HEK293 (cell line): ENCODE data around the gene PARP15.
A peak's percentile ranks its signal among the peaks of the same experiment; 100 is the strongest.

Experiments
- CTCF ChIA-PET: fragments of 350-600 bp; formaldehyde crosslinking; extraction: SDS; loops from one replicate; lab custom pipeline; 2021; ENCODE audit warnings: antibody characterized with exemption; lab: Yijun Ruan, JAX
- POLR2A ChIA-PET: fragments of 300-600 bp; formaldehyde crosslinking; extraction: SDS; loops from one replicate; lab custom pipeline; 2020; ENCODE audit warnings: antibody characterized with exemption, inconsistent platforms; lab: Yijun Ruan, JAX
- H3K27ac ChIP-seq: fragments of 200-500 bp; sonication (Bioruptor generic); 2 replicates; pipeline ENCODE4 v1.5.1; 2014; ENCODE audit warnings: low read depth, low read length, control low read depth, inconsistent platforms; ENCODE audit errors: extremely low read depth
- H3K36me3 ChIP-seq, 2 experiments: fragments of 200-500 bp in 1 of 2; sonication (Bioruptor generic) in 1 of 2; 1 replicate in 1 of 2; 2 replicates in 1 of 2; pipeline ENCODE4 v1.5.1; 2014 to 2017; ENCODE audit warnings: inconsistent platforms in 2 of 2, low read length in 2 of 2; ENCODE audit not compliant: control insufficient read depth in 2 of 2, insufficient read depth in 1 of 2
- H3K4me1 ChIP-seq: fragments of 200-500 bp; sonication (Bioruptor generic); 2 replicates; pipeline ENCODE4 v1.5.1; 2014; ENCODE audit warnings: mild to moderate bottlenecking, low read length, inconsistent platforms; ENCODE audit not compliant: control insufficient read depth, insufficient read depth
- H3K4me3 ChIP-seq: 2 replicates; pipeline ENCODE4 v1.5.1; 2011; ENCODE audit warnings: low read depth, mild to moderate bottlenecking, control low read depth, low read length, moderate library complexity
- H3K9me3 ChIP-seq: fragments of 200-500 bp; sonication (Bioruptor generic); 2 replicates; pipeline ENCODE4 v1.5.1; 2014; ENCODE audit warnings: low read depth, low read length, inconsistent platforms; ENCODE audit not compliant: control insufficient read depth, insufficient read depth
- CTCF ChIP-seq: fragments of 450-650 bp; formaldehyde crosslinking; IDR thresholded peaks from 2 replicates; pipeline ENCODE4 v1.5.1; 2016; ENCODE audit warnings: missing biosample characterization, missing genetic modification characterization
- GLIS2 ChIP-seq: fragments of 450-650 bp; formaldehyde crosslinking; IDR thresholded peaks from 2 replicates; pipeline ENCODE4 v1.5.1; 2016; ENCODE audit warnings: missing biosample characterization, missing genetic modification characterization
- SETDB1 ChIP-seq: IDR thresholded peaks from one replicate; pipeline ENCODE4 v1.6.1; 2017; ENCODE audit warnings: mild to moderate bottlenecking, low read length, moderate library complexity, mixed read lengths; ENCODE audit not compliant: insufficient read length
- SP7 ChIP-seq: fragments of 450-650 bp; formaldehyde crosslinking; IDR thresholded peaks from 2 replicates; pipeline ENCODE4 v1.5.1; 2016; ENCODE audit warnings: missing biosample characterization, missing genetic modification characterization
- ZBTB26 ChIP-seq: fragments of 450-650 bp; formaldehyde crosslinking; optimal IDR thresholded peaks from 2 replicates; pipeline ENCODE3; 2016; ENCODE audit warnings: missing biosample characterization, mild to moderate bottlenecking, missing genetic modification characterization
- ZNF138 ChIP-seq: fragments of 450-650 bp; formaldehyde crosslinking; IDR thresholded peaks from 2 replicates; pipeline ENCODE4 v1.5.1; 2016; ENCODE audit warnings: missing biosample characterization, missing genetic modification characterization, borderline replicate concordance
- ZNF19 ChIP-seq: fragments of 450-650 bp; formaldehyde crosslinking; IDR thresholded peaks from 2 replicates; pipeline ENCODE4; 2016; ENCODE audit warnings: missing biosample characterization, missing genetic modification characterization, low read depth
- ZNF354C ChIP-seq: fragments of 450-650 bp; formaldehyde crosslinking; IDR thresholded peaks from 2 replicates; pipeline ENCODE4 v1.5.1; 2016; ENCODE audit warnings: missing biosample characterization, missing genetic modification characterization, low read depth, borderline replicate concordance
- ZNF530 ChIP-seq: fragments of 450-650 bp; formaldehyde crosslinking; IDR thresholded peaks from 2 replicates; pipeline ENCODE4 v1.5.1; 2016; ENCODE audit warnings: low read depth, missing biosample characterization, missing genetic modification characterization
- ZNF692 ChIP-seq: fragments of 450-650 bp; formaldehyde crosslinking; IDR thresholded peaks from 2 replicates; pipeline ENCODE4 v1.5.1; 2016; ENCODE audit warnings: missing biosample characterization, missing genetic modification characterization
- ZNF837 ChIP-seq: fragments of 450-650 bp; formaldehyde crosslinking; IDR thresholded peaks from 2 replicates; pipeline ENCODE4 v1.5.1; 2016; ENCODE audit warnings: missing biosample characterization, missing genetic modification characterization
- ZSCAN30 ChIP-seq: fragments of 450-650 bp; IDR thresholded peaks from 2 replicates; pipeline ENCODE4 v1.5.1; 2018; ENCODE audit warnings: missing biosample characterization, mild to moderate bottlenecking, missing genetic modification characterization, moderate library complexity

Gene PARP15

DNA sequence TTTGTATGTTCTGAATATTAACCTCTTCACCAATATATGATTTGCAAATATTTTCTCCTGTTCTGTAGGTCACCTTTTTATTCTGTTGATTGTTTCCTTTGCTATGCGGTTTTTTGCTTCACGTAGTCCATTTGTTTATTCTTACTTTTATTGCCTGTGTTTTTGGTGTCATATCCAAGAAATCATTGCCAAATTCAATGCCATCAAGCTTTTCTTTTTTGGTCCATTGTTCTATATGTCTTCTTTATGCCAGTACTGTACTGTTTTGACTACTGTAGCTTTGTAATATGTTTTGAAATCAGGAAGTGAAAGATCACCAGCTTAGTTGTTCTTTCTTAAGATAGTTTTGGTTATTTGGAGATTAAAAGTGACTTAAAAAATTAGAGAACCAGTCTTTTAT lies 4.2 kb downstream of the PARP15 start:
- ChIA-PET CTCF (interaction anchor here (0.5 to 0.6 kb wide), 2 partner anchors 13 to 613 kb away, joined by 3 to 5 read pairs; no protein-coding TSS in a partner anchor), POLR2A (no interaction called here)
- peak; percentile 6 for TF ChIP-seq SETDB1
- no peak for TF ChIP-seq SP7 (tag by site-specific recombination)
- Histone ChIP-seq H3K4me3 (no peak overlapping the region), H3K27ac (no peak overlapping the region), H3K4me1 (no peaks in the 10 kb centered on the region), H3K36me3 (no peaks in the 10 kb centered on the region), H3K9me3 (no peaks in the 10 kb centered on the region)

DNA sequence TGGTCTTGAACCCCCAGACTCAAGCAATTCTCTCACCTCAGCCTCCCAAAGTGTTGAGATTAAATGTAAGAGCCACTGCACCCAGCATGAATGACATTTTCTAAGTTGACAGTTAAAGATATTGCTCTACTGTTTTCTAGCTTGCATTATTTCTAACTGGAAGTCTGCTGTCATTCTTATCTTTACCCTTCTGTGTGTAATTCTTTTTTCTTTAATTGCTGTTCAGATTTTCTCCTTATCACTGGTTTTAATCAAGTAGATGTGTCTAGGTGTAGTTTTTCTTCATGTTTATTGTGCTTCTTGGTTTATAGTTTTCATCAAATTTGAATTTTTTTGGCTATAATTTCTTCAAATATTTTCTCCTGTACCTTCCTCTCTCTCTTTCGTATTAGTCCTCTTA lies 4.9 kb downstream of the PARP15 start:
- no peaks in the 10 kb centered on the region for H3K9me3 ChIP-seq
- POLR2A ChIA-PET: interaction anchor here (0.5 kb wide), 1 partner anchor 24 kb away, joined by 3 read pairs; no protein-coding TSS in a partner anchor
- CTCF ChIA-PET: interaction anchor here (1.1 kb wide), 1 partner anchor 587 kb away, joined by 3 read pairs; no protein-coding TSS in a partner anchor
- no peaks in the 10 kb centered on the region for H3K36me3 ChIP-seq
- H3K4me3 ChIP-seq: no peak overlapping the region
- no peaks in the 10 kb centered on the region for H3K4me1 ChIP-seq
- H3K27ac ChIP-seq: no peak overlapping the region
- no peak for TF ChIP-seq GLIS2 (tag by site-specific recombination)
- TF ChIP-seq SETDB1: peak; percentile 73
- TF ChIP-seq, all 188 proteins: peak for 1

GRCh38 chr3:122586098-122586497 lies 8.6 kb downstream of the PARP15 start:
- no peak overlapping the region for H3K4me3 ChIP-seq
- TF ChIP-seq ZBTB26 (tag by site-specific recombination) (no peak), ZNF530 (tag by site-specific recombination) (no peak), ZNF692 (tag by site-specific recombination) (no peak), CTCF (tag by site-specific recombination) (no peak), ZNF354C (no peak), ZSCAN30 (tag by site-specific recombination) (no peak), ZNF837 (tag by site-specific recombination) (no peak), ZNF138 (tag by site-specific recombination) (no peak), ZNF19 (tag by site-specific recombination) (no peak)
- TF ChIP-seq, all 188 proteins: peak for 0
- POLR2A ChIA-PET: no interaction called here
- no peaks in the 10 kb centered on the region for H3K4me1 ChIP-seq
- H3K27ac ChIP-seq: no peak overlapping the region
- CTCF ChIA-PET: interaction anchor here (0.6 kb wide), 2 partner anchors 481 to 1871 kb away, joined by 3 read pairs; no protein-coding TSS in a partner anchor
- no peaks in the 10 kb centered on the region for H3K9me3 ChIP-seq
- H3K36me3 ChIP-seq: no peaks in the 10 kb centered on the region
